ENCODE measurements around the gene ARL13B.

DNA sequence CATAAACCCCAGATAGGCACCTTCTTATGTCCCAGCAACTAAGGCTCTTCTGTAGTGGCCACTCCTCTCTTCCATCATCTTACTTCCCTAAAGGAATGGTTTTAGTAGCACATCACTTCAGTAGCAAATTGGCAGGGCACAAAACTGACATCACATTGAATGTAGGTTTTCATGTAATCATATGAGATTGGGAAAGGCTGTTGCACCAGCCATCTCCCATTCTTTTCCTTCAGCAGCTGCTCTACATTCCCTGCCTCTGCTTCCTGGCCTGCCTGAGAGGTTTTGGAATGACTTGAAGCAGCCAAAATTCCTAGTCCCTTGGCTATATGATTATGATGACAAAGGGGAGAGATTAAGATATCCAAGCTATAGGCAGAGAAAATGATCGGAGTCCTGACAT, 119.4 kb downstream of the ARL13B start:
- TF ChIP-seq POLR2A (IDR thresholded peaks at IDR 0.05; ENCODE audit: low read depth, low read length) (no peak), EZH2 (IDR thresholded peaks at IDR 0.05; ENCODE audit: borderline replicate concordance, low read depth, low read length, severe bottlenecking) (no peak), JUN (IDR thresholded peaks at IDR 0.05; ENCODE audit: borderline replicate concordance, insufficient read depth, insufficient read length, low read depth) (no peak), GATA2 (IDR thresholded peaks at IDR 0.05; ENCODE audit: insufficient read depth, insufficient read length, low read depth, low read length) (no peak), POLR2AphosphoS5 (IDR thresholded peaks at IDR 0.05; ENCODE audit: insufficient read depth, low read depth, low read length) (no peak)
- TF ChIP-seq, protein P1, sequence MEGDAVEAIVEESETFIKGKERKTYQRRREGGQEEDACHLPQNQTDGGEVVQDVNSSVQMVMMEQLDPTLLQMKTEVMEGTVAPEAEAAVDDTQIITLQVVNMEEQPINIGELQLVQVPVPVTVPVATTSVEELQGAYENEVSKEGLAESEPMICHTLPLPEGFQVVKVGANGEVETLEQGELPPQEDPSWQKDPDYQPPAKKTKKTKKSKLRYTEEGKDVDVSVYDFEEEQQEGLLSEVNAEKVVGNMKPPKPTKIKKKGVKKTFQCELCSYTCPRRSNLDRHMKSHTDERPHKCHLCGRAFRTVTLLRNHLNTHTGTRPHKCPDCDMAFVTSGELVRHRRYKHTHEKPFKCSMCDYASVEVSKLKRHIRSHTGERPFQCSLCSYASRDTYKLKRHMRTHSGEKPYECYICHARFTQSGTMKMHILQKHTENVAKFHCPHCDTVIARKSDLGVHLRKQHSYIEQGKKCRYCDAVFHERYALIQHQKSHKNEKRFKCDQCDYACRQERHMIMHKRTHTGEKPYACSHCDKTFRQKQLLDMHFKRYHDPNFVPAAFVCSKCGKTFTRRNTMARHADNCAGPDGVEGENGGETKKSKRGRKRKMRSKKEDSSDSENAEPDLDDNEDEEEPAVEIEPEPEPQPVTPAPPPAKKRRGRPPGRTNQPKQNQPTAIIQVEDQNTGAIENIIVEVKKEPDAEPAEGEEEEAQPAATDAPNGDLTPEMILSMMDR (IDR thresholded peaks at IDR 0.05; ENCODE audit: extremely low read depth in 1 of 2, insufficient read depth in 1 of 2, low read depth in 1 of 2, low read length in 2 of 2) = no peak
- TF ChIP-seq, protein P2, sequence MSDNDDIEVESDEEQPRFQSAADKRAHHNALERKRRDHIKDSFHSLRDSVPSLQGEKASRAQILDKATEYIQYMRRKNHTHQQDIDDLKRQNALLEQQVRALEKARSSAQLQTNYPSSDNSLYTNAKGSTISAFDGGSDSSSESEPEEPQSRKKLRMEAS (IDR thresholded peaks at IDR 0.05; ENCODE audit: insufficient read depth, insufficient read length) = no peak
